HUES6 (cell line): ENCODE measurements around the gene MAP3K10.
"Not testable (repeated sequence)": the region's sequence is repeated elsewhere in the genome, so short reads cannot be mapped to it uniquely, and the experiment has no call there.

Experiments used
- H3K27ac ChIP-seq: 2 replicates; pipeline ENCODE4 v1.7.0; 2013; ENCODE audit warnings: low read depth, mild to moderate bottlenecking, low read length, inconsistent platforms
- H3K27me3 ChIP-seq: 2 replicates; pipeline ENCODE4 v1.6.1; 2013; ENCODE audit warnings: low read length; ENCODE audit not compliant: control insufficient read depth, insufficient read depth
- H3K36me3 ChIP-seq: 2 replicates; pipeline ENCODE4 v1.6.1; 2013; ENCODE audit warnings: low read length; ENCODE audit not compliant: control insufficient read depth, insufficient read depth
- H3K4me1 ChIP-seq: 2 replicates; pipeline ENCODE4 v1.6.1; 2013; ENCODE audit warnings: low read length; ENCODE audit not compliant: control insufficient read depth, insufficient read depth
- H3K4me3 ChIP-seq: 2 replicates; pipeline ENCODE4 v1.5.1; 2013; ENCODE audit warnings: low read depth, low read length
- H3K9ac ChIP-seq: one replicate; pipeline ENCODE4 v1.6.1; 2013; ENCODE audit warnings: mild to moderate bottlenecking, low read length
- H3K9me3 ChIP-seq: 2 replicates; pipeline ENCODE4 v1.6.1; 2013; ENCODE audit warnings: low read depth, low read length; ENCODE audit not compliant: control insufficient read depth, insufficient read depth

Gene MAP3K10

DNA sequence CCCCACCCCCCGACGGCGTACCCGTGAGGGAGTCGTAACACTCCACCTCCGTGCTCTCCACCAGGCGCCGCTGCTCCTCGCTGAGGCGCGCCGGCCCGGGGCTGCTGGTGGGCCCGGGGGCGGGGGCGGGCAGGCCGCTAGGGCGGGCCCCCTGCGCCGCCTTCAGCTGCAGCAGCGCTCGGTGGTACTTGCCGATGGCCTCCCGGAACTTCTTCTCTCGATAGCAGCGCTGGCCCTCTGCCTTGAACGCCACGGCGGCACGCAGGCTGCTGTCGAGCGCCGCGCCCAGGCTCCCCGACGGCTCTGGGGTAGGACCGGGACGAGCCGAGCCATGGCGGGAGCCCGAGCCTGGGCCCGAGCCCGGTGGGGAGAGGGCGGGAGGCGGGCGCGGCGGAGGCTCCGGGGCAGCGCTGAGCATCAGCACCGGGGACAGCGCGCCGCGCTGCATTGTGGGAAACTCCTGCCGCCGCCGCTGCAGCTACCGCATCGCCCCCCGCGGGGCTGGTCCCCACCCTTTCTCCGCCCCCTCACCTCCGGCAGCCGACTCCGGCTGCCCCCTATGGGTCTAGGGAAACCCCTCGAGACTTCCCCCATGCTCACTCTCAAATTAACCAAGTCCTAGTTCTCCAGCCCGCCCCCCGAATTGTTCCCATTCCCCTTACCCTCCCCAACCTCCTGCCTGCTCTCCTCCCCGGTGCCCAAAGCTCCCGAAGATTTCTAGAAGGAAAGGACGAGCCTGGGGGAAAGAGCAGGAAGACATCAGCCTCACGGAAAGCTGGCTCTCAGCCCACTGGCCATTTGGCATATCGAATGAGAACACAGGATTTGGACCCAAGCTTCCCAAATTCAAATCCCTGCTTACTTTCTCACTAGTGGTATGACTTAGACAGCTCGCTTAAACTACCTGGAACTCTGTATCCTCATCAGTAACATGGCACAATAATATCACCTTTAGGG, 27.0 kb downstream of the MAP3K10 start, which contains the start of gene TTC9B:
Gene TTC9B, minus strand, starts transcription at position 451 of the 957 bp plus-strand sequence. Its CDS starts 3 bp downstream, at position 448.
- Histone ChIP-seq H3K4me3 (peak within 1 kb of the TSS; percentile 49), H3K36me3 (no peaks in the 10 kb centered on the region), H3K27me3 (peaks cover 55% of the 10 kb centered on the region), H3K9ac (no peak within 1 kb of the TSS), H3K27ac (no peak within 1 kb of the TSS), H3K9me3 (no peaks in the 10 kb centered on the region), H3K4me1 (peaks cover 8% of the 10 kb centered on the region; the same call in 1 of the 2 replicates)

GRCh38 chr19:40219029-40219428, 27.8 kb downstream of the MAP3K10 start:
- H3K27me3 ChIP-seq = peaks cover 62% of the 10 kb centered on the region
- H3K36me3 ChIP-seq, H3K27ac ChIP-seq, H3K4me1 ChIP-seq, H3K4me3 ChIP-seq, H3K9ac ChIP-seq, H3K9me3 ChIP-seq: not testable (repeated sequence)

DNA sequence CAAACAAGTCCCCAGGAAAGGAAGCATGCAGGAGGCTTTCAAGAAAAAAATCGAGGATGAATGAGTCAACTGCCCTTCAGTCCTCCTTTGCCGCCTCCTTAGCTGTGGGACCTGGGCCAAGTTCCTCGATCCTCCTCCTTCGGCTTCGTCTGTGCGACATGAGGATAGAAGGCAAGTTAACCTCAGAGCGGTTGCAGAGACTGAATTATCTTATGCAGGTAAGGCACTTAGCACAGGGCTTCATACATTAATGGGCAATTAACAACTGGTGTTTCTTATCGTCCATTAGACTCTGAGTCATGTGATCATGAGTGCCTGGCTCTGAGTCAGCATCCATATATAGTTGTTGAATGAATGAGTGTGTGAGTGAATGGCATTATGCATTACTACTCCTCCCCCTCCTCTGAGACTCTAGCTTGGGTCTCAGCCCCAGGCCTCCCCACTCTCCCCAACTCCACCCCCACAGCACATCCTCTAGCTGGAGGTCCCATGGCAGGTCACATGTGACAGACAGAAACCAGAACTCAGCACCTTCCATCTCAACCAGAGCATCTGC, 28.6 kb downstream of the MAP3K10 start:
- Histone ChIP-seq H3K27me3 (peaks cover 63% of the 10 kb centered on the region), H3K4me1 (peaks cover 8% of the 10 kb centered on the region; the same call in 1 of the 2 replicates), H3K4me3 (no peak overlapping the region), H3K27ac (no peak overlapping the region), H3K9me3 (no peaks in the 10 kb centered on the region), H3K36me3 (no peaks in the 10 kb centered on the region), H3K9ac (no peak overlapping the region)

- Histone ChIP-seq H3K27me3 (peaks cover 68% of the 10 kb centered on the region), H3K4me3 (no peak overlapping the region), H3K36me3 (no peaks in the 10 kb centered on the region), H3K9me3 (no peaks in the 10 kb centered on the region), H3K9ac (no peak overlapping the region), H3K27ac (no peak overlapping the region), H3K4me1 (peaks cover 9% of the 10 kb centered on the region; the same call in 1 of the 2 replicates)
Measured at GRCh38 chr19:40220674-40221073, 29.4 kb downstream of the MAP3K10 start.

GRCh38 chr19:40221858-40222619, 30.8 kb downstream of the MAP3K10 start:
- H3K4me1 ChIP-seq = peaks cover 15% of the 10 kb centered on the region; the same call in 1 of the 2 replicates
- H3K4me3 ChIP-seq = no peak overlapping the region
- peaks cover 68% of the 10 kb centered on the region for H3K27me3 ChIP-seq

GRCh38 chr19:40223135-40223822, 32.1 kb downstream of the MAP3K10 start:
- Histone ChIP-seq H3K9me3 (no peaks in the 10 kb centered on the region), H3K4me1 (peaks cover 15% of the 10 kb centered on the region; the same call in 1 of the 2 replicates), H3K9ac (no peak overlapping the region), H3K27me3 (peaks cover 61% of the 10 kb centered on the region), H3K4me3 (peak overlapping the region; percentile 46), H3K27ac (no peak overlapping the region), H3K36me3 (no peaks in the 10 kb centered on the region)

More at GRCh38 chr19:40221858-40222619, 30.8 kb downstream of the MAP3K10 start:
- Histone ChIP-seq H3K27ac (no peak overlapping the region), H3K36me3 (no peaks in the 10 kb centered on the region), H3K9ac (no peak overlapping the region), H3K9me3 (no peaks in the 10 kb centered on the region)

DNA sequence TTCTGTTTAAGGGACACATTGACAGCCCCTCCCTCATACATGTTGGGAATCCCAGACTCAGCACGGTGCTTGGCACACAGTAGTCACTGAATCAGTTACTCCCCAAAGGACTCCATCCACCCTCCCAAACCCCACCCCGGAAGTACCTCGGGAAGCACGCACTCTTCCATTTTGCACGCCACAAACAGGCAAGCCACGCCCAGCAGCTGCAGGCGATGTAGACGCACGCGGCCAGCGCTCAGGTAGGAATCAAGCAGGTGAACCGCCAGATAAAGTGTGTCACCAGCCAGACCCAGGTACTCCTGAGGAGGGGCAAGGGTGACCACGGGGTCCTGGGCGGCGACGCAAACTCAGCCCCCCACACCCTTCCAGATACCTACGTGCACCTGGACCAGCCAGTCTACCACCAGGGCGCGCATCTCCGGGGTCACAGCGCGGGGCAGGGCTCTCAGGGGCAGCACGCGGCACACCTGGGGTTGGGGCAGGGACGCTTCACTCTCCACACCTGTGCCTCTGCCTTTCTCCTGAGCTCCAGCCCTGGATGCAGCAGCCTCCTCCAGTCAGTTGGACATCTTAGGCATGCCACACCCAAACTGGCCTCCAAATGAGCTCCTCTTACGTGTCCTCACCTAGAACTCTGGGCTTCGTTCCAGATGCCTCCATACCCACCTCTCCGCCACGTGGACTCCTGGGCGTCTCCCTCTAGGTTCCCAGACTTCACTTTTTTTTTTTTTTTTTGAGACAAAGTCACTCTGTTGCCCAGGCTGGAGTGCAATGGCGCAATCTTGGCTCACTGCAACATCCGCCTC, 33.3 kb downstream of the MAP3K10 start:
- no peaks in the 10 kb centered on the region for H3K9me3 ChIP-seq
- H3K4me1 ChIP-seq = peaks cover 20% of the 10 kb centered on the region; the same call in 1 of the 2 replicates
- no peaks in the 10 kb centered on the region for H3K36me3 ChIP-seq
- no peak overlapping the region for H3K4me3 ChIP-seq
- H3K27me3 ChIP-seq = peaks cover 49% of the 10 kb centered on the region
- H3K27ac ChIP-seq = no peak overlapping the region
- H3K9ac ChIP-seq = no peak overlapping the region

- Histone ChIP-seq H3K4me1 (peaks cover 30% of the 10 kb centered on the region; the same call in 1 of the 2 replicates), H3K9me3 (no peaks in the 10 kb centered on the region), H3K36me3 (no peaks in the 10 kb centered on the region), H3K4me3 (peak overlapping the region; percentile 37; the same call in 1 of the 2 replicates), H3K9ac (no peak overlapping the region), H3K27ac (no peak overlapping the region), H3K27me3 (peaks cover 38% of the 10 kb centered on the region)
Measured at GRCh38 chr19:40225440-40226305, 34.4 kb downstream of the MAP3K10 start.

DNA sequence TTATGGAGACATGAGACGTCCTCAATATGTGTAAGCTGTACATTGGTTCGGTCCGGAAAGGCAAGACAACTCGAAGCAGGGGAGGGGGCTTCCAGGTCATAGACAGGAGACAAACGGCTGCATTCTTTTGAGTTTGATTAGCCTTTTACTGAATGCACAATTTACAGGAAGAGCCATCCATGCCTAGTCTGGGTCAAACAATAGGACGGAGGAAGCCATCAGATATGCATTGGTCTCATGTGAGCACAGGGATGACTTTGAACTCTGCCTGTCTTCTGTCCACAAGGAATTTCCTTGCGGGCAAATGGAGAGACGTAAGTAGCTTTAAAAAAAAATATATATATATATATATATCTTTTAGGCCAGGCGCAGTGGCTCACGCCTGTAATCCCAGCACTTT, 37.1 kb downstream of the MAP3K10 start:
- no peaks in the 10 kb centered on the region for H3K36me3 ChIP-seq
- H3K9ac ChIP-seq = no peak overlapping the region
- no peak overlapping the region for H3K27ac ChIP-seq
- H3K4me1 ChIP-seq = peaks cover 48% of the 10 kb centered on the region
- H3K9me3 ChIP-seq = no peaks in the 10 kb centered on the region
- H3K4me3 ChIP-seq = no peak overlapping the region
- H3K27me3 ChIP-seq = peaks cover 28% of the 10 kb centered on the region
